Measurements from ENCODE around the gene HNF4A.
"Not testable (repeated sequence)": the region's sequence is repeated elsewhere in the genome, so short reads cannot be mapped to it uniquely, and the experiment has no call there.

The HNF4A gene

DNA sequence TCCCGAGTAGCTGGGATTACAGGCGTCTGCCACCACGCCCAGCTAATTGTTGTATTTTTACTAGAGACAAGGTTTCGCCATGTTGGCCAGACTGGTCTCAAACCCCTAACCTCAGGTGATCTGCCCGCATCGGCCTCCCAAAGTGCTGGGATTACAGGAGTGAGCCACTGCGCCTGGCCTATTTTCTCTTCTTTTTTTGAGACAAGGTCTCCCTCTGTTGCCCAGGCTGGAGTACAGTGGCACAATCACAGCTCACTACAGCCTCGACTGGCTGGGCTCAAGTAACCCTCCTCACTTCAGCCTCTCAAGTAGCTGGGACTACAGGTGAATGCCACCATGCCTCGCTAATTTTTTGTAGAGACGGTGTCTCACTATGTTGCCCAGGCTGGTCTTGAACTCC, 9.6 kb upstream of the HNF4A start:
- DNase-seq: not testable (repeated sequence)

- no peak for DNase-seq
Measured at GRCh38 chr20:44348168-44348659, 7.3 kb upstream of the HNF4A start.

- no peak for DNase-seq
Measured at GRCh38 chr20:44349349-44349748, 6.2 kb upstream of the HNF4A start.

- no peak for DNase-seq
Measured at GRCh38 chr20:44350567-44350966, 4.9 kb upstream of the HNF4A start.

- DNase-seq: no peak
Measured at GRCh38 chr20:44354979-44355497, 461 bp upstream of the HNF4A start.

DNA sequence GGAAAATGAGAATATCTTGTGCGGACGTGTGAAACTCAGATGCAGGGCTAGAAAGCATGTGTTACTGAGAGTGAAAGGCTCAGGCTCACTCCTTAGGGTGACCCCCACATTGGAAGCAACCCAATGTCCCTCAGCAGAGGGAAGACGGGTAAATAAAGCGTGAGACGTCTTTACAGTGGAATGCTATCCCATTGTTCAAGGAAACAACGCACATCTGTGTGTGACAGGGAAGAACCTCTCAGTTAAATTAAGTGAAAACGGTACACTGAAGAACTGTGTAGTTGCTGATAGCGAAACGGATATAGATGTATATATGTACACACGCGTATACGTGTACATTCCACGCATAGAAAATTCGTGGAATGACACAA, 839 bp downstream of the HNF4A start:
- no peak for DNase-seq

DNA sequence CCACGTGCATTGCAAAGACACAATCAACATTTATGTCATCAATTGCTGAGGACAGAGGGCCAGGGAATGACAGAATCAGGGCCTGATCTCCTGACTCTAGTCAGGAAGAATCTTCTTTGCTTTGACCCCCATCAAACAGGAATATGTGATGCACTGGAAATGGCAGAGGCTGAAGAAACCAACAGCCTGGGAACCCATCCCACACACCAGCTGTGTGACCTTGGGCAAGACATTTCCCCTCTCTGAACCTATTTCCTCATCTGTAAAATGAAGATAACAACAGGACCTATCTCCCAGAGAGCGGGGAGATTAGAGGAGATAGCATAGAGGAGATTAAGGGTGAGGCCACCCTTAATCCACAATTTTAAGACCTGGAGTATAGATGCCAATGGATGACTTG, 1.5 kb downstream of the HNF4A start:
- DNase-seq: no peak

GRCh38 chr20:44357555-44358125, 2.1 kb downstream of the HNF4A start:
- DNase-seq: no peak

DNA sequence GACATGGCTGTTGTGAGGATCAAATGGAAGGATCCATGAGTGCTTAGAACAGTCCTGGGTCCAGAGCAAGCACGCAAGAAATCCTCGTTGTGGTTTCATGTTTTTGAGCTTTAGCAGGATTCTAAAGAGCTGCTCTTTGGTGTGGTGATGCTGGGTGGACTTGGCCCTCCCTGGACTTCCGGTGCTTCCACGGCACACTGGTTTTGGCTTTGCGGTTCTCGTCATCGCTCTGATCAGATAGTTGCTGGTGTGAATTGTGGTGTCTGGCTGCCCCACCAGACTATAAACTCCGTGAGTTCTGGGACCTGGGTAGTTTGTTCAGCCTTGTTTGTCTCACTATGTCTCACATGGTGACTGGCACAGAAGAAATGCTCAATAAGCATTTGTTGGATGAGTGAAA, 3.3 kb downstream of the HNF4A start:
- DNase-seq: no peak

GRCh38 chr20:44360221-44360620, 4.7 kb downstream of the HNF4A start:
- no peak for DNase-seq

DNA sequence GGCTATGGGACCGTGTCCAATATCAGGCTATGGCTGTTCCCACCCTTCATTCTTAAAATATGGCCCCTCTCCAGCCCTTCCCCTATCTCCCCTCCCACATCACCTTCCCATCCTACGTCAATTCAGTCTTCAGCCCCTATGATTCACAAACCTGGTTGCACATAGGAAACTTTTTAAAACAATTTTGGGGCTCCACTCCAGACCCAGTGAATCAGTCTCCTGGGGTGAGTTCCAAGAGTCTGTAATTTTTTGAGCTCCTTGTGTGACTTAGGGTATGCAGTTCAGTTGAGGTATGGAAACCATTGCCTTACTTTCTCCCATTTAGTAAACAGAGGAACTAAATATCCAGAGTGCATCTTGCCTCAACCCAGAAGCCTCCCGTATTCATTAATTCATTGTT, 5.5 kb downstream of the HNF4A start:
- no peak for DNase-seq

DNA sequence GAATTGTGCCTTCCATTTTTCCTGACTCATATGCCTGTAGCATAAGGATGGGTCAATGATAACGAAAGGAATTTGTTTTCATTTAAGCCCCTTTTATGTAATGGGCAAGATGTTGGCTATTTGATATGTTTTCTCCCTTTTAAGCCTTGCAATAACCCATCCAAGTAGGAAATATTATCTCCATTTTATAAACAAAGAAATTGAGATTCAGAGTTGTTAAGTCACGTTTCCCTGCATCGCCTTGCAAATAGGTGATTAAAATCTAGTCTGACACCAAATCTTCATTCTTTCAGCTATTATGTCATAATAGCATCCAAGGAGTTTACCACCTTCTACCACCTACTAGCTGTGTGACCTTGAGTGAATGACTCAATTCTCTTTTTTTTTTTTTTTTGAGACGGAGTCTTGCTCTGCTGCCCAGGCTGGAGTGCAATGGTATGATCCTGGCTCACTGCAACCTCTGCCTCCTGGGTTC, 7.0 kb downstream of the HNF4A start:
- no peak for DNase-seq

GRCh38 chr20:44364068-44364467, 8.6 kb downstream of the HNF4A start:
- DNase-seq: no peak

- no peak for DNase-seq
Measured at GRCh38 chr20:44364780-44365179, 9.3 kb downstream of the HNF4A start.

DNA sequence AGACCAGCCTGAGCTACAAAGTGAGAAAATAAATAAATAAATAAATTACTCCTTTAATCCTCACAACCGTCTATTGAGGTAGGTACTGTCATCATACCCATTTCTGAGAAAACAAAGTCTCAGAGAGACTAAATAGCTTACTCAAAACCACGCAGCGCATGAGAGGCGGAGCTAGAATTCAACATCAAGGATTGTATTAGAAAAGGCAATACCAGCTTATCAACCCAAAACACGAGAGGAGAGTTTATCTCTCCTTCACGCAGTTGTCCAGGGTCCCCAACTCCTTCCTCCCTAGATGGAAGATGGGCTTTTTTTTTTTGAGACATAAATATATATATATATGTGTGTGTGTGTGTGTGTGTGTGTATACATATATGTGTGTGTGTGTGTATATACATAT, 12.2 kb downstream of the HNF4A start:
- DNase-seq: no peak

DNA sequence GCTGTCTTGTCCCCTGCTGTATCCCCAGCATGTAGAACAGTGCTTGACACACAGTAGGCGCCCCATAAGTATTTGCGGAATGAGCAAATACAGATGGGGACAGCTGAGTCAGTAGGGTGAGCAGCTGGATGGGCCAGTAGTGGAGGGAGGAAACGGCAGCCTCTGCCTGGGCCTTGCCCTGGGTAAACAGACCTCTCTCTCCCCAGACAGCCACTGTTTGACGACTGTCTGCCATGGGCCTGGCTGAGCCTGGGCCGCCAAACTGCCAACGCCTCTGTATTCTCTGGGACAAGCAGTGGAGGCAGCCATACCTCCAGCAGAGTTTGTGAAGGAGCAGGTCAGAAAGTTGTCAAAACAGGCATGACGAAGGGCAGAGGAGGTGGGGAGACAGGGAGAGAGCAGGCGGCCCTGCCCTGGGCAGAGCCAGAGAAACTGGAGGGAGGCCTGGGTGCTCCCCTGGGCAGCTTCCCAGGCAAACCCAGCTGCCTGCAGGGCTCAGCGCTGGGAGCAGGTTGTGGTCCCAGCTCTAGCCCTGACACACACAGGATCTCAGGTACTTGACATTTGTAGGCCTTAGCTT, 15.2 kb downstream of the HNF4A start:
- no peak for DNase-seq

DNA sequence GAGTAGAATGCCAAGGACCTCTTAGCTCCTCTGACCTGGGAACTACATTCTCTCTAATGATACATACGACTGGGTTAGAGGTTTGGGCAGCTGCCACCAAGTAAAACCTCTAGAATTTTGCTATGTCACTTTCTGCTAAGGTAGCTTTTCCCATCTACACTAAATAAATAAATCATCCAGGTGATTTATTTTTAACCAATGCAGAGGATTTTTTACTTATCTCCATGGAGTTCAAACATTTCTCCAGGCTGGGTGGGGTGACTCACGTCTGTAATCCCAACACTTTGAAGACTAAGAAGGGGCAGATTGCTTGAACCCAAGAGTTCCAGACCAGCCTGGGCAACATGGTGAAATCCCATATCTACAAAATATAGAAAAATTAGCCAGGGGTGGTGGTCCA, 27.1 kb downstream of the HNF4A start:
- no peak for DNase-seq

DNA sequence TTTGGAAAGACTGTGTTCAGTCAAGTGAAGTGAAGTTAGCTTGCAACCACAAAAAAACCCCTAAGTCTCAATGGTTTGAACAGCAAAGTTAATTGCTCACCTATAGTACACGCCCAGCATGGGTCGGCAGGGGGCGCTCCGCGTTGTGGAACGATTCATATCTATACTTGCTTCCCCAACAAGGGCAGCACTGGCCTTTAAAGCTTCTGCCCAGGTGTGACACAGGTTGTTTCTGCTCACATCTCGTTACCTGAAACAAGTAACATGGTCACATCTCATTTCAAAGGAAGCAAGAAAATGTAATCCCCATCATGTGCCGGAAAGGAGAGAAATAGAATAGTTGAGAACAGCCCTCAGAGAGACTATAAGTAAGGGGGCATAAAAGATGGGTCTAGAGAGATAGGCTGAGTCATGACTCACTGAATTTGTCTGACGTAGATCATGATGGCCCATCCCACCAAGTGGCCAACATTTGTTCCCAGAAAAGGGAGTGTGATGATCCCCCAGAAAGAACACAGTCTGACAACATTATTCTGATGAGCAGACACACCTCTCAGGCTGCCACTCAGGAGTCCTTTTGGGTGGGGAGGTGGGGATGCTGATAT, 29.0 kb downstream of the HNF4A start:
- DNase-seq: peak; percentile 78

- peak; percentile 80 for DNase-seq
Measured at GRCh38 chr20:44388466-44389023, 33.0 kb downstream of the HNF4A start.

GRCh38 chr20:44389871-44390270, 34.4 kb downstream of the HNF4A start:
- DNase-seq: no peak

GRCh38 chr20:44390280-44390679, 34.8 kb downstream of the HNF4A start:
- DNase-seq: no peak

GRCh38 chr20:44392088-44392775, 36.7 kb downstream of the HNF4A start:
- DNase-seq: no peak

Data from stimulated activated CD4-positive, alpha-beta T cell treated with anti-CD3 and anti-CD28 coated beads, Interleukin-1b, Interleukin-23, amount 100 ng/mL, for 48 hours (primary cell).